Mammary epithelial cell (primary cell): ENCODE measurements around the gene MRPL14.

Experiments used
- CTCF ChIP-seq, 2 donors: IDR thresholded peaks in 1 of 2; conservative IDR thresholded peaks in 1 of 2; 2 replicates each; pipeline ENCODE4 v1.5.1; 2011 to 2012; ENCODE audit warnings: inconsistent platforms in 2 of 2, low read length in 2 of 2, mild to moderate bottlenecking in 2 of 2, control low read depth in 1 of 2, low read depth in 1 of 2; ENCODE audit not compliant: insufficient read depth in 1 of 2; ENCODE audit errors: extremely low read depth in 1 of 2
- EZH2 ChIP-seq: IDR thresholded peaks from 2 replicates; pipeline ENCODE4 v1.6.1; 2012; ENCODE audit warnings: low read length, inconsistent platforms, borderline replicate concordance

- TF ChIP-seq EZH2 (no peak), CTCF (conservative IDR thresholded peaks at IDR 0.05 in 1 of 2, IDR thresholded peaks at IDR 0.05 in 1 of 2; ENCODE audit: extremely low read depth in 1 of 2, insufficient read depth in 1 of 2, low read depth in 1 of 2, low read length in 2 of 2) (no peak)
These were observed 50.7 kb downstream of the MRPL14 start for GRCh38 chr6:44076356-44077213.
